Measurements from ENCODE around the gene INSYN1.

- no peak for TF ChIP-seq CTCF (IDR thresholded peaks at IDR 0.05)
- TF ChIP-seq POLR2AphosphoS5 (IDR thresholded peaks at IDR 0.05): no peak
- no peak for TF ChIP-seq POLR2A (IDR thresholded peaks at IDR 0.05)
Observed at GRCh38 chr15:73741321-73741836, 11.8 kb downstream of the INSYN1 start.

All from prostate gland (tissue), 2 donors.